ENCODE results near the gene FOXN3. TPM values are rescaled to one million over a fixed set of nuclear protein-coding genes. Genes with fewer than 3 reads are reported as not detected.

Gene FOXN3
- total and polyA plus RNA-seq, 5 donors = 31.5 to 146 (median 119) TPM

- ATAC-seq (no peak), DNase-seq (no peak)
- Histone ChIP-seq H3K9me3 (ENCODE audit: control insufficient read depth, low read length) (no peaks in the 10 kb centered on the region), H3K4me3 (ENCODE audit: low read length) (no peak overlapping the region), H3K4me1 (ENCODE audit: control insufficient read depth, insufficient read depth, low read length) (peaks cover 12% of the 10 kb centered on the region), H3K27ac (ENCODE audit: low read length) (no peak overlapping the region), H3K27me3 (ENCODE audit: control insufficient read depth, insufficient read depth) (no peaks in the 10 kb centered on the region)
- 82% methylated on average over 10 of the region's 10 CpGs for WGBS
- intact Hi-C loops (cut with DNase I) = no loop called here
Observed at GRCh38 chr14:89371585-89372511, 45.2 kb downstream of the FOXN3 start.

- DNase-seq = no peak
- Histone ChIP-seq H3K9me3 (ENCODE audit: control insufficient read depth, low read length) (no peaks in the 10 kb centered on the region), H3K4me3 (ENCODE audit: low read length) (no peak overlapping the region), H3K4me1 (ENCODE audit: control insufficient read depth, insufficient read depth, low read length) (peaks cover 14% of the 10 kb centered on the region), H3K27ac (ENCODE audit: low read length) (no peak overlapping the region), H3K27me3 (ENCODE audit: control insufficient read depth, insufficient read depth) (no peaks in the 10 kb centered on the region)
- intact Hi-C loops (cut with DNase I) = no loop called here
- ATAC-seq = no peak
- 73% methylated on average over 7 of the region's 7 CpGs for WGBS
Observed at GRCh38 chr14:89370781-89371180, 46.3 kb downstream of the FOXN3 start.

- Histone ChIP-seq H3K4me1 (ENCODE audit: control insufficient read depth, insufficient read depth, low read length) (peaks cover 14% of the 10 kb centered on the region), H3K27me3 (ENCODE audit: control insufficient read depth, insufficient read depth) (no peaks in the 10 kb centered on the region), H3K9me3 (ENCODE audit: control insufficient read depth, low read length) (no peaks in the 10 kb centered on the region), H3K4me3 (ENCODE audit: low read length) (no peak overlapping the region), H3K27ac (ENCODE audit: low read length) (no peak overlapping the region)
- 86% methylated on average over 4 of the region's 4 CpGs for WGBS
- DNase-seq (no peak), ATAC-seq (no peak)
- intact Hi-C loops (cut with DNase I) = no loop called here
Observed at GRCh38 chr14:89370381-89370780, 46.7 kb downstream of the FOXN3 start.

- 88% methylated on average over 4 of the region's 4 CpGs for WGBS
- Histone ChIP-seq H3K27ac (ENCODE audit: low read length) (no peak overlapping the region), H3K9me3 (ENCODE audit: control insufficient read depth, low read length) (no peaks in the 10 kb centered on the region), H3K4me3 (ENCODE audit: low read length) (no peak overlapping the region), H3K4me1 (ENCODE audit: control insufficient read depth, insufficient read depth, low read length) (peaks cover 14% of the 10 kb centered on the region), H3K27me3 (ENCODE audit: control insufficient read depth, insufficient read depth) (no peaks in the 10 kb centered on the region)
- no peak for DNase-seq
- ATAC-seq = no peak
- intact Hi-C loops (cut with DNase I) = no loop called here
Observed at GRCh38 chr14:89369656-89370055, 47.4 kb downstream of the FOXN3 start.

GRCh38 chr14:89368490-89369477, 48.2 kb downstream of the FOXN3 start:
- H3K4me3 ChIP-seq (ENCODE audit: low read length) = no peak overlapping the region
- 84% methylated on average over 12 of the region's 12 CpGs for WGBS
- peak overlapping the region; percentile 10 for H3K27ac ChIP-seq (ENCODE audit: low read length)
- no peaks in the 10 kb centered on the region for H3K9me3 ChIP-seq (ENCODE audit: control insufficient read depth, low read length)
- DNase-seq = no peak
- H3K4me1 ChIP-seq (ENCODE audit: control insufficient read depth, insufficient read depth, low read length) = peaks cover 16% of the 10 kb centered on the region
- no peaks in the 10 kb centered on the region for H3K27me3 ChIP-seq (ENCODE audit: control insufficient read depth, insufficient read depth)
- intact Hi-C loops (cut with DNase I) = no loop called here
- no peak for ATAC-seq

GRCh38 chr14:89367779-89368120, 49.3 kb downstream of the FOXN3 start:
- 68% methylated on average over 8 of the region's 8 CpGs for WGBS
- ATAC-seq = peak in 1 of 2 donors; percentile 8
- intact Hi-C loops (cut with DNase I) = no loop called here
- H3K27me3 ChIP-seq (ENCODE audit: control insufficient read depth, insufficient read depth) = no peaks in the 10 kb centered on the region
- H3K9me3 ChIP-seq (ENCODE audit: control insufficient read depth, low read length) = no peaks in the 10 kb centered on the region
- H3K4me3 ChIP-seq (ENCODE audit: low read length) = no peak overlapping the region
- no peak overlapping the region for H3K27ac ChIP-seq (ENCODE audit: low read length)
- no peak for DNase-seq
- H3K4me1 ChIP-seq (ENCODE audit: control insufficient read depth, insufficient read depth, low read length) = peaks cover 18% of the 10 kb centered on the region

- H3K27ac ChIP-seq (ENCODE audit: low read length) = peak overlapping the region; percentile 5
- intact Hi-C loops (cut with DNase I) = no loop called here
- ATAC-seq = peak; percentile 58 to 69
Observed at GRCh38 chr14:89366864-89367778, 49.9 kb downstream of the FOXN3 start.

GRCh38 chr14:89365061-89365801, 51.8 kb downstream of the FOXN3 start:
- peak; percentile 56 to 74 for ATAC-seq
- no peak overlapping the region for H3K27ac ChIP-seq (ENCODE audit: low read length)
- 56% methylated on average over 13 of the region's 13 CpGs for whole genome bisulfite sequencing
- no peaks in the 10 kb centered on the region for H3K9me3 ChIP-seq (ENCODE audit: control insufficient read depth, low read length)
- no peak for DNase-seq
- no peaks in the 10 kb centered on the region for H3K27me3 ChIP-seq (ENCODE audit: control insufficient read depth, insufficient read depth)
- H3K4me1 ChIP-seq (ENCODE audit: control insufficient read depth, insufficient read depth, low read length) = peaks cover 15% of the 10 kb centered on the region
- intact Hi-C loops (cut with DNase I) = no loop called here
- no peak overlapping the region for H3K4me3 ChIP-seq (ENCODE audit: low read length)

More at GRCh38 chr14:89366864-89367778, 49.9 kb downstream of the FOXN3 start:
- 28% methylated on average over 19 of the region's 19 CpGs for WGBS
- no peak overlapping the region for H3K4me3 ChIP-seq (ENCODE audit: low read length)
- H3K9me3 ChIP-seq (ENCODE audit: control insufficient read depth, low read length) = no peaks in the 10 kb centered on the region
- H3K27me3 ChIP-seq (ENCODE audit: control insufficient read depth, insufficient read depth) = no peaks in the 10 kb centered on the region
- DNase-seq = peak; percentile 41 to 82 (median 69)
- H3K4me1 ChIP-seq (ENCODE audit: control insufficient read depth, insufficient read depth, low read length) = peaks cover 20% of the 10 kb centered on the region

GRCh38 chr14:89364316-89364715, 52.7 kb downstream of the FOXN3 start:
- ATAC-seq = no peak

GRCh38 chr14:89360277-89360676, 56.8 kb downstream of the FOXN3 start:
- Histone ChIP-seq H3K27me3 (ENCODE audit: control insufficient read depth, insufficient read depth) (no peaks in the 10 kb centered on the region), H3K9me3 (ENCODE audit: control insufficient read depth, low read length) (no peaks in the 10 kb centered on the region), H3K4me1 (ENCODE audit: control insufficient read depth, insufficient read depth, low read length) (peaks cover 14% of the 10 kb centered on the region), H3K4me3 (ENCODE audit: low read length) (no peak overlapping the region), H3K27ac (ENCODE audit: low read length) (peak overlapping the region; percentile 78)
- DNase-seq (no peak), ATAC-seq (no peak)
- intact Hi-C loops (cut with DNase I) = no loop called here
- WGBS = 75% methylated on average over 3 of the region's 3 CpGs

More at GRCh38 chr14:89364316-89364715, 52.7 kb downstream of the FOXN3 start:
- Histone ChIP-seq H3K27me3 (ENCODE audit: control insufficient read depth, insufficient read depth) (no peaks in the 10 kb centered on the region), H3K27ac (ENCODE audit: low read length) (no peak overlapping the region), H3K4me3 (ENCODE audit: low read length) (no peak overlapping the region), H3K4me1 (ENCODE audit: control insufficient read depth, insufficient read depth, low read length) (peaks cover 22% of the 10 kb centered on the region), H3K9me3 (ENCODE audit: control insufficient read depth, low read length) (no peaks in the 10 kb centered on the region)
- intact Hi-C loops (cut with DNase I) = no loop called here
- no peak for DNase-seq
- WGBS = 71% methylated on average over 3 of the region's 3 CpGs

Data from right cardiac atrium (tissue), 5 donors.